HEK293T (cell line): Measurements from ENCODE around the gene FHOD1.

Experiments used
- FOXA1 ChIP-seq: fragments of 450-650 bp; IDR thresholded peaks from 2 replicates; pipeline ENCODE4 v1.6.1; 2016; ENCODE audit warnings: mild to moderate bottlenecking
- ZNF384 ChIP-seq: fragments of 450-650 bp; IDR thresholded peaks from 2 replicates; pipeline ENCODE4 v1.6.1; 2016
- TF ChIP-seq, protein P1 (sequence below): fragments of 450-650 bp; IDR thresholded peaks from 2 replicates; pipeline ENCODE4 v1.6.1; 2016

DNA sequence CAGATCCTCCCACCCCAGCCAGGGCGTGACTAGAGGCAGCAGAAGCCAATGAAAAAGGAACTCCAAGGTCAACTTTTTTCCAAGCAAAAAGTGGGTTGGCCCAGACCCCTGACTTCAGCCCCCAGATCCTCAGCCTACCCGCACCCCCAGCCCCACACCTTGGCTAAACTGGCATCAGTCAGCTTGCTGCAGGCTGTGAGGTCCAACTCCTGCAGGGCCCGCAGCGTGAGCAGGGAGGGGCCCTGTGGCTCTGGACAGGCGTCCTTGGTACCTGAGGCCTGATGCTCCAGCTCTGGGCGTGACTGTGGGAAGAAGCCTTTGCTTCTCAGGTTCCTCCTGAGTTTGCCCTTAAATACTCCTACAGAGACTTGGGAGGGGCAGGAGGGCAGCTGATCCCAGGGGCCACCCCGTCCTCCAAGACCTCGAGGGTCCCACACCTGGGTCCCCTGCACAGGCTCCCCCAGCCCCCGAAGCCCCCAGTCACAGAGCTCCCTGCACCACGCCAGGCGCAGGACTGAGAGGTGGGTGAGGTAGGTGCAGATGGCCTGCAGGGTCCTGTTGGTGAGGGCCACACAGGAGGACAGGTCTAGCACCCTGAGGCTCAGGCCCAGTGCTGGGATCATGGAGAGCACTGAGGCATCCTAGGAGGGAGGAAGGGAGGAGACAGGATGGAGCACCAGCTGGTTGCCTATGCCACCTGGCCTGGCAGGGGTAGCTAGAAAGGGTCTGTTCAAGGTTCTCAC lies 39.0 kb downstream of the FHOD1 start:
- TF ChIP-seq ZNF384, result no peak
- TF ChIP-seq, protein P1, sequence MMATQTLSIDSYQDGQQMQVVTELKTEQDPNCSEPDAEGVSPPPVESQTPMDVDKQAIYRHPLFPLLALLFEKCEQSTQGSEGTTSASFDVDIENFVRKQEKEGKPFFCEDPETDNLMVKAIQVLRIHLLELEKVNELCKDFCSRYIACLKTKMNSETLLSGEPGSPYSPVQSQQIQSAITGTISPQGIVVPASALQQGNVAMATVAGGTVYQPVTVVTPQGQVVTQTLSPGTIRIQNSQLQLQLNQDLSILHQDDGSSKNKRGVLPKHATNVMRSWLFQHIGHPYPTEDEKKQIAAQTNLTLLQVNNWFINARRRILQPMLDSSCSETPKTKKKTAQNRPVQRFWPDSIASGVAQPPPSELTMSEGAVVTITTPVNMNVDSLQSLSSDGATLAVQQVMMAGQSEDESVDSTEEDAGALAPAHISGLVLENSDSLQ, result no peak
- no peak for TF ChIP-seq FOXA1
